NCI-H1436 treated with DMSO at 0.1 percent for 48 hours (cell line): ENCODE data around the gene ROBO1.
"Not testable (repeated sequence)": the region's sequence is repeated elsewhere in the genome, so short reads cannot be mapped to it uniquely, and the experiment has no call there.

Experiments
- DNase-seq: peaks from one replicate; lab custom pipeline; 2025; lab: John Stamatoyannopoulos, UW

The ROBO1 gene

GRCh38 chr3:79551997-79552396 lies 215.8 kb downstream of the ROBO1 start:
- DNase-seq: no peak

GRCh38 chr3:79551321-79551892 lies 216.4 kb downstream of the ROBO1 start:
- DNase-seq: no peak

GRCh38 chr3:79543218-79543982 lies 224.4 kb downstream of the ROBO1 start:
- no peak for DNase-seq

- no peak for DNase-seq
Measured at GRCh38 chr3:79534727-79535126, 233.1 kb downstream of the ROBO1 start.

- no peak for DNase-seq
Measured at GRCh38 chr3:79531566-79532295, 236.1 kb downstream of the ROBO1 start.

- DNase-seq: no peak
Measured at GRCh38 chr3:79521221-79521848, 246.5 kb downstream of the ROBO1 start.

GRCh38 chr3:79517766-79518413 lies 249.9 kb downstream of the ROBO1 start:
- DNase-seq: no peak

GRCh38 chr3:79516795-79517194 lies 251.0 kb downstream of the ROBO1 start:
- no peak for DNase-seq

- DNase-seq: no peak
Measured at GRCh38 chr3:79515072-79515471, 252.7 kb downstream of the ROBO1 start.

GRCh38 chr3:79514069-79514468 lies 253.7 kb downstream of the ROBO1 start:
- DNase-seq: no peak

GRCh38 chr3:79506751-79507150 lies 261.0 kb downstream of the ROBO1 start:
- no peak for DNase-seq

- not testable (repeated sequence) for DNase-seq
Measured at GRCh38 chr3:79502216-79502681, 265.5 kb downstream of the ROBO1 start.

GRCh38 chr3:79497447-79498111 lies 270.2 kb downstream of the ROBO1 start:
- no peak for DNase-seq

GRCh38 chr3:79491029-79491641 lies 276.7 kb downstream of the ROBO1 start:
- DNase-seq: no peak

GRCh38 chr3:79490165-79491028 lies 277.4 kb downstream of the ROBO1 start:
- DNase-seq: no peak

- no peak for DNase-seq
Measured at GRCh38 chr3:79488407-79488806, 279.4 kb downstream of the ROBO1 start.

GRCh38 chr3:79480746-79481145 lies 287.1 kb downstream of the ROBO1 start:
- no peak for DNase-seq

- DNase-seq: no peak
Measured at GRCh38 chr3:79478620-79479019, 289.2 kb downstream of the ROBO1 start.

GRCh38 chr3:79477242-79477641 lies 290.6 kb downstream of the ROBO1 start:
- peak; percentile 1 for DNase-seq

- DNase-seq: no peak
Measured at GRCh38 chr3:79473993-79474392, 293.8 kb downstream of the ROBO1 start.
